ENCODE data around the gene VPS8. TPM values are rescaled to one million over a fixed set of nuclear protein-coding genes. Genes with fewer than 3 reads are reported as not detected.

Gene VPS8
- total and polyA plus RNA-seq, 2 of the 8 experiments (the other 6 are each of a cell fraction or from before 2014, with no cell fraction given), result 13.0 to 41.0 TPM

GRCh38 chr3:185046164-185046515 lies 234.2 kb downstream of the VPS8 start:
- CTCF ChIA-PET (ENCODE audit: partially characterized antibody), result interaction anchor here (1.5 to 10.2 kb wide), 4 partner anchors 21 to 262 kb away, joined by 3 to 97 read pairs (median 4); no protein-coding TSS in a partner anchor
- no peak overlapping the region for H3K4me2 ChIP-seq (ENCODE audit: insufficient read depth in 1 of 2, low read depth in 2 of 2, low read length in 2 of 2)
- TF ChIP-seq GABPA (IDR thresholded peaks at IDR 0.05; ENCODE audit: borderline replicate concordance, insufficient read depth, low read length), result no peak
- TF ChIP-seq POLR2A (IDR thresholded peaks at IDR 0.05; ENCODE audit: control extremely low read depth in 1 of 2, low read depth in 2 of 2, low read length in 2 of 2), result no peak
- TF ChIP-seq, protein P1, sequence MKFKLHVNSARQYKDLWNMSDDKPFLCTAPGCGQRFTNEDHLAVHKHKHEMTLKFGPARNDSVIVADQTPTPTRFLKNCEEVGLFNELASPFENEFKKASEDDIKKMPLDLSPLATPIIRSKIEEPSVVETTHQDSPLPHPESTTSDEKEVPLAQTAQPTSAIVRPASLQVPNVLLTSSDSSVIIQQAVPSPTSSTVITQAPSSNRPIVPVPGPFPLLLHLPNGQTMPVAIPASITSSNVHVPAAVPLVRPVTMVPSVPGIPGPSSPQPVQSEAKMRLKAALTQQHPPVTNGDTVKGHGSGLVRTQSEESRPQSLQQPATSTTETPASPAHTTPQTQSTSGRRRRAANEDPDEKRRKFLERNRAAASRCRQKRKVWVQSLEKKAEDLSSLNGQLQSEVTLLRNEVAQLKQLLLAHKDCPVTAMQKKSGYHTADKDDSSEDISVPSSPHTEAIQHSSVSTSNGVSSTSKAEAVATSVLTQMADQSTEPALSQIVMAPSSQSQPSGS (IDR thresholded peaks at IDR 0.05; ENCODE audit: low read length), result no peak
- no peak for TF ChIP-seq SUZ12 (IDR thresholded peaks at IDR 0.05; ENCODE audit: low read length)
- no peak for TF ChIP-seq BCL11A (IDR thresholded peaks at IDR 0.05; ENCODE audit: low read depth in 2 of 2, low read length in 2 of 2)
- TF ChIP-seq ATF3 (IDR thresholded peaks at IDR 0.05; ENCODE audit: insufficient read depth, low read depth, low read length), result no peak
- no peak for TF ChIP-seq CBX8 (IDR thresholded peaks at IDR 0.05; ENCODE audit: borderline replicate concordance, low read depth, low read length)
- no peak for TF ChIP-seq GTF2F1 (IDR thresholded peaks at IDR 0.05; ENCODE audit: borderline replicate concordance, low read depth, low read length)
- TF ChIP-seq SAP30 (IDR thresholded peaks at IDR 0.05; ENCODE audit: insufficient read depth, insufficient replicate concordance, low read length), result no peak

More at GRCh38 chr3:185046164-185046515, 234.2 kb downstream of the VPS8 start:
- H3K23ac ChIP-seq (ENCODE audit: insufficient read length), result no peak overlapping the region
- peaks cover 0 to 4% (median 1%) of the 10 kb centered on the region in 4 experiments; a peak in 2 of 7 replicates for H3K4me1 ChIP-seq (replicated peaks in 1 of 4; ENCODE audit: control insufficient read depth in 3 of 4, insufficient read depth in 4 of 4, low read length in 3 of 4)
- no peak overlapping the region for H2AK5ac ChIP-seq (ENCODE audit: low read depth, low read length)
- FAIRE-seq, result no peak
- no peak for DNase-seq (ENCODE audit: low read depth in 1 of 2, low spot score in 2 of 2)
- no peak overlapping the region for H2BK15ac ChIP-seq (ENCODE audit: low read length)
- no peak overlapping the region for H3K9ac ChIP-seq (replicated peaks in 1 of 4; ENCODE audit: extremely low read depth in 1 of 4, low read depth in 3 of 4, low read length in 3 of 4)
- no peak overlapping the region for H4K5ac ChIP-seq (ENCODE audit: insufficient read length, low read depth, low read length)
- H3K14ac ChIP-seq (ENCODE audit: insufficient read length), result no peak overlapping the region
- H3K18ac ChIP-seq (ENCODE audit: extremely low read depth, low read length), result no peak overlapping the region
- WGBS, 2 experiments (ENCODE audit: extremely low coverage in 1 of 2, insufficient coverage in 1 of 2, insufficient read length in 1 of 2, insufficient replicate concordance in 2 of 2, low coverage in 1 of 2, low lambda C conversion rate in 2 of 2, missing lambda C conversion rate in 1 of 2), result 87% methylated on average over 1 of the region's 1 CpG; no CpG with 5 or more reads in 1 of the 2 experiments
- no peak overlapping the region for H3K56ac ChIP-seq (replicated peaks; ENCODE audit: insufficient read length, low read depth, low read length)
- no peak overlapping the region for H3K4ac ChIP-seq (replicated peaks; ENCODE audit: insufficient read length, low read depth, low read length)
- no peak overlapping the region for H2AFZ ChIP-seq (ENCODE audit: low read length)
- H2BK20ac ChIP-seq (ENCODE audit: low read length), result no peak overlapping the region
- H3K79me1 ChIP-seq (ENCODE audit: low read depth, low read length), result no peaks in the 10 kb centered on the region
- POLR2A ChIA-PET (ENCODE audit: partially characterized antibody), result no interaction called here
- no peaks in the 10 kb centered on the region for H4K20me1 ChIP-seq (replicated peaks in 1 of 2; ENCODE audit: control insufficient read depth in 1 of 2, insufficient read depth in 2 of 2, low read length in 2 of 2)
- no peak overlapping the region for H2BK12ac ChIP-seq (ENCODE audit: low read depth, low read length)
- H2BK120ac ChIP-seq (replicated peaks; ENCODE audit: low read depth, low read length), result no peak overlapping the region
- no peak overlapping the region for H4K8ac ChIP-seq (ENCODE audit: extremely low read depth, insufficient read depth, low read length)
- no peaks in the 10 kb centered on the region for H3K79me2 ChIP-seq (ENCODE audit: control insufficient read depth in 1 of 2, insufficient read depth in 2 of 2, low read length in 2 of 2)
- no peak overlapping the region for H3K4me3 ChIP-seq (ENCODE audit: extremely low read depth in 1 of 4, insufficient read depth in 2 of 4, low read depth in 3 of 4, low read length in 4 of 4)
- no peak overlapping the region for H3K27ac ChIP-seq (ENCODE audit: low read depth, low read length)
- H3K9me3 ChIP-seq (ENCODE audit: insufficient read depth in 2 of 2, low read depth in 1 of 2, low read length in 1 of 2), result no peaks in the 10 kb centered on the region
- H3K36me3 ChIP-seq (ENCODE audit: control insufficient read depth in 2 of 4, insufficient read depth in 4 of 4, low read length in 3 of 4), result peaks cover 0 to 9% (median 0%) of the 10 kb centered on the region in 4 experiments; a peak in 4 of 8 replicates
- no peaks in the 10 kb centered on the region for H3K23me2 ChIP-seq (ENCODE audit: low read depth, low read length)
- no peak overlapping the region for H4K91ac ChIP-seq (replicated peaks; ENCODE audit: insufficient read length, low read length)
- H2BK5ac ChIP-seq (ENCODE audit: low read depth, low read length), result no peak overlapping the region
- H3K27me3 ChIP-seq (replicated peaks in 1 of 4; ENCODE audit: control insufficient read depth in 3 of 4, extremely low read depth in 1 of 4, insufficient read depth in 3 of 4, low read length in 3 of 4), result no peaks in the 10 kb centered on the region
